Measurements from ENCODE around the gene AGAP1. TPM values are rescaled to one million over a fixed set of nuclear protein-coding genes. Genes with fewer than 3 reads are reported as not detected.

Gene AGAP1
- total RNA-seq, 2 experiments from 2014 or later, result 2.2 TPM

DNA sequence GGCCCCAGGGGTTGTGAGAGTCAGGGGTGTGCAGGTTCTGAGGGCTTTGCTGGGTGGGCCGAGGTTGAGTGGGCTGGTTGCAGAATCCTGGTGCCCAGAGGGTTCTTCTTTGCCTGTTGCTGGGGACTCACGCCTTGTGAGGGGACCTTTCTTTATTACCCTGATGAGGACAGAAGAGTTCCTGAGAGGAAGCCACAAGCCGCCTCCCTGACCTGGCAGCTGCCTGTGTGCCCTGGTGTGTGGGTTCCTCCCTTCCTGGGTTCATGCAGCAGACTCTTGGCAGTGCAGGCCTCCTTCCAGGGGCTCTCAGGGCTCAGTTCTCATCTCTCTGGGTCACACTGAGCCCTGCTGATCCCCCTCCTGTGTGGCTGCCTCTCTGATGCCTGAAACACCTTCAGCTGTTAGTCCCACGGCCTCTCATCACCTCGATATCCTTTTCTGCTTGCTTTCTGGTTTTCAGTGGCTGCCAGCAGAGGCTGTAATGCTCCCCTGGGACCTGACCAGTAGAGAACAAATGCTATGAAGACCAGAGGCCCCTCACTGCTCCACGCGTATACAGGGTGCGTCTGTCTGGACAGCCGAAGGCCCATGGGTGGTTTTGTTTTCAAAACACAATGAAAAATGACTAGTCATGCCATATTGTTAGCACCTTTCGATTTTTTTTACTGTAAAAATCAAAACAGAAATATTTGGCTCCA is 191.3 kb downstream of the AGAP1 start:
- intact Hi-C loops (cut with DNase I, micrococcal nuclease), result no loop called here
- no peak overlapping the region for H3K27ac Mint-ChIP-seq
- ATAC-seq (no peak), DNase-seq (no peak)
- POLR2A ChIA-PET, result no interaction called here
- peaks cover 9% of the 10 kb centered on the region for H3K27me3 Mint-ChIP-seq
- CTCF ChIA-PET, result interaction anchor here (1.0 kb wide), 1 partner anchor 61 kb away, joined by 3 read pairs; no protein-coding TSS in a partner anchor
- H3K9me3 Mint-ChIP-seq (ENCODE audit: low read depth), result no peaks in the 10 kb centered on the region
- no peak overlapping the region for H3K4me3 Mint-ChIP-seq
- H3K36me3 Mint-ChIP-seq (ENCODE audit: low read depth), result no peaks in the 10 kb centered on the region
- no peaks in the 10 kb centered on the region for H3K4me1 Mint-ChIP-seq

DNA sequence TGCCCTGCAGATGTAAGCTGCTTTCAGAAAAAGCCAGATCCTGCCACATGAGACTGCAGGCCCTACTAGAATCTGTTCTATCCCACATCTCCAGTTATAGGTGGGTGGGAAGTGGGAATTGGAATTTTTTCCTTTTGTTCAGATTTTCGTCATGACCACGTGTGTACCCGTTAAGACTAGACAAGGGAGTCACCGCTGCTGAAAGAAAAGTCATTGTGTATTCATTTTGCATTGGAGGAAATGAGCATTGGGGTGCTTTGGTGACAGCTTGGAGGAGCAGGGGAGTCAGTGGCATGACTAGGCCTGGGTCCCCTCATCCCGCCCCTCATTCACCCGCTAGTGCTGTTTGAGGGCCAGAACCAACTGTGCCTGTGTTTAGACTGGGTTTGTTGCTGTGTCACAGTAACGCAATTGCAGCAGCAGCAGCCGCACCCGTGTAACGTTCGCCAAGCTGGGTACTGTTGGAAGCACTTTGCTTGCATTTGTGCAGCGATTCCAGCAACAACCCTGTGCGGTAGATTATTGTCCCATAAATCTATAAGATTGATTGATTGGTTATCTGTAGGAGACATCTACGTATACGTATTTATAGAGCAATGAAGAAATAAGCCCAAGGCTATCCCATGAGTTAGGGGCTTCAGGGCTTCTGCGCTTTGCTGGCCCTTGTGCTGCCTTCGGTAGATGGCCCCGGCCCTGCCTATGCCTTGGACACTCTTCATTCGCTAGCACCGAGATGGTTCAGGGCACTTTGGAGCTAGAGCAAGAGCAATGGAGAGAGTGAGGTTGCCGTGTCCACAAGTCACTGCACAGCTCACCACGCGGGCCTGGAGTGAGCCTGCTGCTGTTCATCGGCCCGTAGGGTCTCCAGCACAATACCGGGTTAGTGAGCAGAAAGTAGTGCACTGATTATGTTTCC is 194.9 kb downstream of the AGAP1 start:
- H3K27ac Mint-ChIP-seq, result no peak overlapping the region
- ChIA-PET CTCF (no interaction called here), POLR2A (no interaction called here)
- H3K9me3 Mint-ChIP-seq (ENCODE audit: low read depth), result no peaks in the 10 kb centered on the region
- no peaks in the 10 kb centered on the region for H3K36me3 Mint-ChIP-seq (ENCODE audit: low read depth)
- intact Hi-C loops (cut with DNase I, micrococcal nuclease), result no loop called here
- peaks cover 7% of the 10 kb centered on the region for H3K27me3 Mint-ChIP-seq
- ATAC-seq (no peak), DNase-seq (no peak)
- no peaks in the 10 kb centered on the region for H3K4me1 Mint-ChIP-seq
- H3K4me3 Mint-ChIP-seq, result no peak overlapping the region

DNA sequence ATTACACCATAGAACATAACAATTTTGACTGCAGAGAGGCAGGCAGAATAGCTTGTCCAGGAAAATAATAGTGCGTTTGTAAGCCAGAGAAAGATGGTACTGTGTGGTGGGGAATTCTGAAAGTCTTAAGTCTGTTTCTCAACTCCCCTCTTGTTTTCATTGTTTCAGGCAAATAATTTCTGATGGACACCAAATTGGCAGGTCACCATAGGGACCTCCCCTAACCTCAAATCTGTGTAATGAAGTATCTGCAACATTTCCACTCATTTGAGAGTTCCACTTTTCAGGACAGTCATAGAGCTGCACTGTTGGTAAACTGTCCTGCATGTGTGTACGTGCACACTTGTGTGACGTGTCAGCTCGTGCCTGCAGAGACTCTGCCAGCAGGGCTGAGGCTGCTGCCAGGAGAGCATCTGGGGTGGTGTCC is 195.6 kb downstream of the AGAP1 start:
- no peak for DNase-seq
- H3K4me3 Mint-ChIP-seq, result no peak overlapping the region
- no peaks in the 10 kb centered on the region for H3K4me1 Mint-ChIP-seq
- no peak for ATAC-seq
- ChIA-PET CTCF (no interaction called here), POLR2A (no interaction called here)
- intact Hi-C loops (cut with DNase I, micrococcal nuclease), result no loop called here
- H3K27me3 Mint-ChIP-seq, result peaks cover 7% of the 10 kb centered on the region
- no peaks in the 10 kb centered on the region for H3K9me3 Mint-ChIP-seq (ENCODE audit: low read depth)
- no peaks in the 10 kb centered on the region for H3K36me3 Mint-ChIP-seq (ENCODE audit: low read depth)
- no peak overlapping the region for H3K27ac Mint-ChIP-seq

DNA sequence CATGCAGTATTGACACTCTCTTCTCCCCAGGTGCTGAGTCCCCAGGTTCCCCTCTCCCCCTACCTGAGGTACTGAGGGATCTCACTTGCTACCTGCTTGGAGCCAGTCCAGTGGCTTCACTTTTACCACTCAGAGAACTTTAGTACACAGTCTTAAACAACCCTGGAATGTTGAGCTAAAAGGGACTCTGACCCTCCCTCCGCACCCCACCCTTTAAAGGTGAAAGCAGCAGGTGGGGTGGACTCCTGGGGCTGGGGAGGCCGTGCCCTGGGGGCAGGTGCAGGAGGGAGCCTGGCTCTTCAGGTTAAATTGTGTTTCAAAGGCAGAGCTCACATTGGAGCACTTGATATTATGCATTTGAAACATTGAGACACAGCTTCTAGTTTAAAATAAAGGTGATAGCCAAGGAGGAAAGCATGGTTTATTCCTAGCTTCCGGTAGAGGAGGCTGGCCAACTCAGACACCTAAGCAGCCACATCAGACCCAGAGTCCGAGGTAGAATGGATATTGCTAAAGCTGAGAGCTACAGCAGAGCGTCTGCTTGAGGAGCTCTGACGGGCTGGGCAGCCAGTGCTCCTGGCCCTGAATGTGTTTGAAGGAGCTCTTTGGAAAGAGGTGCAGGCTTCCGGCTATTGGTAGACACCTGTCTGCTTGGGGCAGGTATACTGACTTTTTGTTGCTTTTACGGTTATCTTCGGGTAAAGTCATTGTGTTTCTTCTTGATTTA is 196.4 kb downstream of the AGAP1 start:
- no peaks in the 10 kb centered on the region for H3K36me3 Mint-ChIP-seq (ENCODE audit: low read depth)

DNA sequence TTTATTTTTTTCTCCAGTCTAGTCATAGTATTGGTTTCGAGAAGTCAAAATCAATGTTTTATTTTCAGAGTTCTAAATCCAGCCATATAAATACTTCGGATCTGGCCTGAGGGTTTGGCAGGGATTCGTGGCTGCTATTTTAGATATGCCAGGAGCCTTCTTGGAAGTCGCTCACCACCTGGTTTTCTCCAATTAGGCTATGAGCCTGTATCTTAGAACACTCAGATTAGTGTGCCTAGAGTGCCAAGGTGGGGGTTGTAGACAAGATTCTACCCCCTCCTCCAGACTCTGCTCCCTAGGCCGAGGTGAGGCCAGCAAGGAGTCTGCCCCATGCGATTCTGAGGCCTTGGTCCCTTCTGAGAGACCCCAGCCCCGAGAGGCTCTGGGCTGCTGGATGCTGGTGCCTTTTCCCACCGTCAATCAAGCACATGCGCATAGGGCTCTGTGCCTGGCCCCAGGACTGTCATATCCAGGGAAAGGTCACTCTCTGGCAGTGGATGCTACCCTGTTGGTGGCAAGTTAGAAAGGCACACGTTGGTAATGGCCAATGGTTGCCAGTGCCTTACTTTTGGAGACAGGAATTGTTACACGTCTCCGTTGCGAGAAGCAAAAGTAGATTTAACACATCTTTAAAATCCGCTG is 197.1 kb downstream of the AGAP1 start:
- intact Hi-C loops (cut with DNase I, micrococcal nuclease), result no loop called here
- no peaks in the 10 kb centered on the region for H3K36me3 Mint-ChIP-seq (ENCODE audit: low read depth)
- ATAC-seq, result no peak
- no peak overlapping the region for H3K4me3 Mint-ChIP-seq
- no peak for DNase-seq
- H3K4me1 Mint-ChIP-seq, result no peaks in the 10 kb centered on the region
- CTCF ChIA-PET, result no interaction called here
- H3K9me3 Mint-ChIP-seq (ENCODE audit: low read depth), result no peaks in the 10 kb centered on the region
- no peak overlapping the region for H3K27ac Mint-ChIP-seq
- POLR2A ChIA-PET, result no interaction called here
- peaks cover 7% of the 10 kb centered on the region for H3K27me3 Mint-ChIP-seq

More for the DNA sequence above, 196.4 kb downstream of the AGAP1 start:
- ATAC-seq, result no peak
- Mint-ChIP-seq H3K9me3 (ENCODE audit: low read depth) (no peaks in the 10 kb centered on the region), H3K4me1 (no peaks in the 10 kb centered on the region), H3K27me3 (peaks cover 7% of the 10 kb centered on the region), H3K27ac (no peak overlapping the region), H3K4me3 (no peak overlapping the region)
- no peak for DNase-seq
- POLR2A ChIA-PET, result no interaction called here
- CTCF ChIA-PET, result no interaction called here
- intact Hi-C loops (cut with DNase I, micrococcal nuclease), result no loop called here

DNA sequence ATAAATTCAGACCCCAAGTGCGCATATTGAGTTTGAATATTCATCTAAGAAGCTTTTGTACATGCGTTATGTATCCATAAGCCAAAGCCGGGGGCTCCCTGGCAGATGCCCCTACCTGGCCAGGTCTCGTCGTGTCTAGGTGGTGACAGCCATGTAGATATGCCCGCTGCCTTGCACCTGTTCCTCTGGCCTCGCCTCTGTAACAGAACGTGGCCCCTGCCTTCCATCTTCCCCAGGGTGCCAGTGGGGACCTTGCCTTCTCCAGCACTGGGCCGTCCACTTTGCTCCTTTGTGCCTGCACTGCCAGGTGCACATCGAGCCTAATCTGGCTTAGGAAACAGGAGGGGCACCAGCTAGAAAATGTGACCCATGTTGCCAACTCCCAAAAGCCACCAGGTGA is 198.2 kb downstream of the AGAP1 start:
- Mint-ChIP-seq H3K27ac (no peak overlapping the region), H3K36me3 (ENCODE audit: low read depth) (no peaks in the 10 kb centered on the region), H3K4me3 (no peak overlapping the region), H3K27me3 (peaks cover 7% of the 10 kb centered on the region), H3K4me1 (no peaks in the 10 kb centered on the region), H3K9me3 (ENCODE audit: low read depth) (no peaks in the 10 kb centered on the region)
- intact Hi-C loops (cut with DNase I, micrococcal nuclease), result no loop called here
- no peak for DNase-seq
- ChIA-PET CTCF (no interaction called here), POLR2A (no interaction called here)
- no peak for ATAC-seq

DNA sequence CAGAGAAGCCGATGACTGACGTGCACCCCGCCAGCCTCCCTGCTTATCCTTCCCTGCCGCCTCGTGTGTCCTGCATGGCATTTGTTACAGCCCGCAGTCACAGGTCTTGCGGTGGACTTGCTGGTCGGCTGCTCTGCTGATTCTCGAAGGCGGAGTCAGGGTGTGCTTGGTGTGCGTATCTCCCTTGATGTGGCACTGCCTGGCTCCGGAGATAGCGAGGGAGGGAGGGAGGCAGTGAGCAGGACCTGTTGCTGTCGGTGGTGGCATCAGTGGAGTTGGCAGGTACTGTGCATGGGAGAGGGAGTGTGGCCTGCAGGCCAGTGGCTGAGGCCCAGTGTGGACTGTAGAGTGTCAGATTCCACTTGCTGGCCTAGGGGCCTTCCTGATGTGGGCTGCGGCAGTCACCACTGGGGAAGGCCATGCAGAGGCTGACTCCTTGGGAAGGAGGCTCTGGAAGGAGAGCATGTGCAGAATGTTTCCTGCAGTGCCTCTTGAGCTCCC is 198.9 kb downstream of the AGAP1 start:
- H3K4me3 Mint-ChIP-seq, result no peak overlapping the region
- POLR2A ChIA-PET, result no interaction called here
- no peaks in the 10 kb centered on the region for H3K36me3 Mint-ChIP-seq (ENCODE audit: low read depth)
- intact Hi-C loops (cut with DNase I, micrococcal nuclease), result no loop called here
- peaks cover 5% of the 10 kb centered on the region for H3K27me3 Mint-ChIP-seq
- CTCF ChIA-PET, result no interaction called here
- no peak overlapping the region for H3K27ac Mint-ChIP-seq
- no peaks in the 10 kb centered on the region for H3K4me1 Mint-ChIP-seq
- H3K9me3 Mint-ChIP-seq (ENCODE audit: low read depth), result no peaks in the 10 kb centered on the region
- ATAC-seq, result no peak
- DNase-seq, result no peak

DNA sequence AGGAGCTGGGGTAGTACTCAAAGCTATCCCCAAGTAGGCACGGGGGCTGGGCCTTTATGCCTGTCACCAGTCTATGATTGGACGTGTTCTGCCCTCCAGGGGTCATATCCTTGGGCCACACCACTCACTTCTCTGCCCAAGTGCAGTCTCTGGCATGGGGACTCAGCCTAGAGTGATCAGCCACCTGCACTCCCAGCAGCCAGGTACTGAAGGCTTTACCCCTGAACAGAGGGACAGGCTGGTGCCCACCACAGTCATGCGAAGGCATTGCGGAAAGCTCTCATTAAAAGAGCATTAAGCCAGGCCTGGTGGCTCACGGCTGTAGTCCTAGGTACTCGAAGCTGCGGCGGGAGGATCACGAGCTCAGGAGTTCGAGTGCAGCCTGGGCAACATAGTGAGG is 199.4 kb downstream of the AGAP1 start:
- ATAC-seq (no peak), DNase-seq (no peak)
- Mint-ChIP-seq H3K27me3 (peaks cover 2% of the 10 kb centered on the region), H3K4me3 (no peak overlapping the region), H3K27ac (no peak overlapping the region), H3K4me1 (no peaks in the 10 kb centered on the region), H3K9me3 (ENCODE audit: low read depth) (no peaks in the 10 kb centered on the region), H3K36me3 (ENCODE audit: low read depth) (no peaks in the 10 kb centered on the region)
- POLR2A ChIA-PET, result interaction anchor here (0.6 kb wide), 1 partner anchor 1129 kb away, joined by 3 read pairs; no protein-coding TSS in a partner anchor
- CTCF ChIA-PET, result interaction anchor here (0.7 kb wide), 1 partner anchor 1414 kb away, joined by 4 read pairs; no protein-coding TSS in a partner anchor
- intact Hi-C loops (cut with DNase I, micrococcal nuclease), result no loop called here

DNA sequence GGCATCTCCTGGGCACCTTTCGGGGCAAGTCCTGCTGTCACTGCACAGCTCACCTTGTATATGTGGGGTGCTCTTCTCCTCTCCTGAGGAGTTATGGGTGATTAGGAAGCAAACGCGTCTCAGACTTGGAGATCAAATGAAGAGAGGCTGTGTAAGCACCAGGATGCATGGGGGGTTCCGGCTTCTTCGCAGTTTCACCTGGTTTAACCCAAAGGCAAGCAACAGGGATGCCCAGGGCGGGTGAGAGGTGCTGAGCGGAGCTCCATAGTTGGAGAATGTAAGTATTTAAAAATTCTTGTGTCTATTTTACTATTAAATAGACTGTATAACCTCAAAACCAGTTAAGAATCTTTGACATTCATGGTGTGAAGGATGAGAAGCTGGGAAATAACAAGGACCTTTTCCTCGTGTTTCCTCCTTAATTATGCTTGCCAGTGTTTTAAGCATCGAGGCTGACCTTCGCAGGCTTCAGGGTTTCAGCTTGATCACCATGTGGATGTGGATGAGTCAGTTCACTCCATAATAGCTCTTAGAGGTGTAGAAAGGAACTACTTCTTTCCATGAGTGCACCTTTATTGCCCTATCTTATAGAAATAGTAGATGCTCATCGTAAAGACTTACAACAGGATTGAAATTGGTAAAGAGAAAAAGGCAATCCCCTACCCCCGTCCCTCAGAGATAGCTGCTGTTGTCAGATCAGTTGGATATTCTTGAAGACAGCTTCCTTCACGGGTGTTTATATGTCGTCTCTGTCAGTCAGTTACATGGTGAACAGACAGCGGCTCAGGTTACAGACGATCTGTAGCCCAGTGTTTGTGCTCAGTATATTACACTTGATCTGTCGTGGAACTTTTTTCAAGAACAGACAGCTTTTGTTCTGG is 201.1 kb downstream of the AGAP1 start:
- CTCF ChIA-PET, result interaction anchor here (0.6 kb wide), 1 partner anchor 1520 kb away, joined by 3 read pairs; no protein-coding TSS in a partner anchor
- Mint-ChIP-seq H3K27me3 (peaks cover 2% of the 10 kb centered on the region), H3K4me3 (no peak overlapping the region), H3K36me3 (ENCODE audit: low read depth) (no peaks in the 10 kb centered on the region), H3K9me3 (ENCODE audit: low read depth) (no peaks in the 10 kb centered on the region), H3K27ac (no peak overlapping the region), H3K4me1 (no peaks in the 10 kb centered on the region)
- ATAC-seq (no peak), DNase-seq (no peak)
- intact Hi-C loops (cut with DNase I, micrococcal nuclease), result no loop called here
- POLR2A ChIA-PET, result no interaction called here

DNA sequence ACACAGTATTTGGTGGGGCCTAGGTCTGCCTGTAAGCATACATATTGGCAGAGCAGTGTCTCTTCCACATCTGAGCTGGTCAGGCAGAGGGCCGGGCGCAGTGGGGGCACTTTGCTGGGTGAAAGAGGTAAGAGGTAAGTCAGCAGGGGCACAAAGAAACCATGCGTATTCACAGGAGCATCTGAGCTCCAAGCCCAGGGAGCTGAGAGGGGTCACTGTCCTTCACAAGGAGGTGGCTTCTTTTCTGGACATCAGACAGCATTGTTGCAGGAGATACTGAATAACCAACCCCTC is 201.7 kb downstream of the AGAP1 start:
- POLR2A ChIA-PET, result no interaction called here
- no peak overlapping the region for H3K4me3 Mint-ChIP-seq
- peaks cover 2% of the 10 kb centered on the region for H3K27me3 Mint-ChIP-seq
- ATAC-seq (no peak), DNase-seq (no peak)
- no peaks in the 10 kb centered on the region for H3K9me3 Mint-ChIP-seq (ENCODE audit: low read depth)
- no peaks in the 10 kb centered on the region for H3K36me3 Mint-ChIP-seq (ENCODE audit: low read depth)
- CTCF ChIA-PET, result no interaction called here
- intact Hi-C loops (cut with DNase I, micrococcal nuclease), result no loop called here
- H3K4me1 Mint-ChIP-seq, result no peaks in the 10 kb centered on the region
- H3K27ac Mint-ChIP-seq, result no peak overlapping the region

DNA sequence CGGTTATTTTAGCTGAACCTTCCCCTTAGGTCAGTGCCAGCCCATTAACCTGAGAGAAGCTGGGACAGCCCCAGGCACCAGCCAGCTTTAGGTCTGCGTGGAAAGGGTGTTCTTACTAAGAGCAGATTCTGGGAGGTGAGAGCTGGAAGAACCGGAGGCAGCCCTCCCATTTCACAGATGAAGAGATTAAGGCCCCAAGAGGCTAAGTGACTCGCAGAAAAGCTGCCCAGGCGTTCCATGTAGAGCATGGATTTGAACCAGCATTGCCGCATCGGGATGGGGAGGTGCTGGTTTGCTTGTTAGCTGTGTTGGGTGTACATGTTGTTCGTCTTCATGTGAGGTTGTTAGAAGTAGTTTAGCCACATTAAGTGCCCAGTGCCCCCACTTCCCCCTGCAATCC is 203.2 kb downstream of the AGAP1 start:
- Mint-ChIP-seq H3K27me3 (peaks cover 2% of the 10 kb centered on the region), H3K27ac (no peak overlapping the region), H3K36me3 (ENCODE audit: low read depth) (no peaks in the 10 kb centered on the region), H3K4me1 (no peaks in the 10 kb centered on the region), H3K4me3 (no peak overlapping the region), H3K9me3 (ENCODE audit: low read depth) (no peaks in the 10 kb centered on the region)
- no peak for ATAC-seq
- DNase-seq, result no peak
- CTCF ChIA-PET, result interaction anchor here (0.7 kb wide), 1 partner anchor 10 kb away, joined by 3 read pairs; no protein-coding TSS in a partner anchor
- POLR2A ChIA-PET, result no interaction called here
- intact Hi-C loops (cut with DNase I, micrococcal nuclease), result no loop called here
